Effector CD8-positive, alpha-beta T cell (primary cell): Measurements from ENCODE around the gene CD19.
"Not testable (repeated sequence)": the region's sequence is repeated elsewhere in the genome, so short reads cannot be mapped to it uniquely, and the experiment has no call there.

ENCODE experiments used
- DNase-seq: peaks from one replicate; lab custom pipeline; 2025; lab: John Stamatoyannopoulos, UW

The CD19 gene

GRCh38 chr16:28905800-28906372, 25.9 kb upstream of the CD19 start:
- no peak for DNase-seq

DNA sequence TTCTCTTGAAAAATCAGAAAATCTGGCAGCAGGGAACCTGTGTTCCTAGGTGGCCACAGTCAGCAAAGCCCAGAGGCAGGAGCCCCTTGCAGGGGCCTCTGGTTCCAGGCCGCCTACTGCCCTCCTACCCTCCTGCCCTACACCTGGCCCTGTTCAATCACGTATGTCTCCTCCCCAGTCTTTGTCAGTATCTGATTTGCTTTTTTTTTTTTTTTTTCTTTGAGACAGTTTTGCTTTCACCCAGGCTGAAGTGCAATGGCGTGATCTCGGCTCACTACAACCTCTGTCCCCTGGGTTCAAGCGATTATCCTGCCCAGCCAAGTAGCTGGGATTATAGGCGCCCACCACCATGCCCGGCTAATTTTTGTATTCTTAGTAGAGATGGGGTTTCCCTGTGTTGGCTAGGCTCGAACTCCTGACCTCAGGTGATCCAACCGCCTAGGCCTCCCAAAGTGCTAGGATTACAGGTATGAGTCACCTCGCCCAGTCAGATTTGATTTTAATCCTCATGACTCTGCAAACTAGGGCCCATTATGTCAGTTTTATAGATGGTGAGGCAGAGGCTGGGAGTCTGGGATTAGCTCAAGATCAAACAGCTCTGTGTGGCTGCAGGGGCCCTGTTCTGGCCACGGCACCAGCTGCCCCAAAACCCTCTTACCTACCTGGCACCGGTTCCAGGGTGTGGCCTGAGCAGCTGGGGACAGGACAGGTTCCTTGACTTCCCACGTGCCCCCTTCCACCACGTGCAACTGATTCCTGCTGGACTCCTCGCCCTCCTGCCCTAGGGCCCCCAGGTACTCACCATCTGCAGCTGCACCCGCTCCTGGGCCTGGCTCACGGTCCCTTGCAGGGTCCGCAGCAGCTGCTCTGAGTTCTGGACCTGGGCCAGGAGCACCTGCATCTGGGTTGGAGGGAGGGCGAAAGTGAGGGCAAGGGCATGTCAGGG, 21.4 kb upstream of the CD19 start:
- DNase-seq, result no peak

GRCh38 chr16:28912558-28912957, 19.2 kb upstream of the CD19 start:
- DNase-seq, result no peak

- no peak for DNase-seq
Observed at GRCh38 chr16:28913946-28914724, 17.6 kb upstream of the CD19 start.

GRCh38 chr16:28915181-28915580, 16.6 kb upstream of the CD19 start:
- DNase-seq, result no peak

- DNase-seq, result no peak
Observed at GRCh38 chr16:28917095-28917494, 14.7 kb upstream of the CD19 start.

DNA sequence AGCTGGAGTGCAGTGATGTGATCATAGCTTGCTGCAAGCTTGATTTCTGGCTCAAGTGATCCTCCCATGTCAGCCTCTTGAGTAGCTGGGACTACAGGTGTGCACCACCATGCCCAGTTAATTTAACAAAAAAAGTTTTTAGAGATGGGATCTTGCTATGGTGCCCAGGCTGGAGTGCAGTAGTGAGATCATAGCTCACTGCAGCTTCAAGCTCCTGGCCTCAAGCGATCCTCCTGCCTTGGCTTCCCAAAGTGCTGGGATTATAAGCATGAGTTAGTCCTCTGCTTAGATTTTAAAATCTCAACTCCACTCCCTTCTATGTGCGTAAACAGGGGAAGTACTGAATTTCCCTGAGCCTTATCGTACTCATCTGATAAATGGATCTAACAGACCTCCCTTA, 13.1 kb upstream of the CD19 start:
- DNase-seq, result no peak

DNA sequence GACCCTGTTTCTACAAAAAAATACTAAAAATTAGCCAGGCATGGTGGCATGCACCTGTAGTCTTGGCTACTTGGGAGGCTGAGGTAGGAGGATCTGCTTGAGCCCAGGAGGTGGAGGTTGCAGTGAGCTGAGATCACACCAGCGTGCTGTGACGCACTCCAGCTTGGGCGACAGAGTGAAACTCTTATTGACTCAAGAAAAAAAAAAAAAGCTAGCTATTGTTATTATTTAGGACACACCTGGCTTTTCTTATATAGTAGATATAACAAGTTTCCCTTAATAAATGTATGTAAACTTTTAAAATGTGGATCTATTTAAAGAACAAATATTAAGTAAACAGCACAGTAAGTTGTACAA, 8.6 kb upstream of the CD19 start:
- no peak for DNase-seq

DNA sequence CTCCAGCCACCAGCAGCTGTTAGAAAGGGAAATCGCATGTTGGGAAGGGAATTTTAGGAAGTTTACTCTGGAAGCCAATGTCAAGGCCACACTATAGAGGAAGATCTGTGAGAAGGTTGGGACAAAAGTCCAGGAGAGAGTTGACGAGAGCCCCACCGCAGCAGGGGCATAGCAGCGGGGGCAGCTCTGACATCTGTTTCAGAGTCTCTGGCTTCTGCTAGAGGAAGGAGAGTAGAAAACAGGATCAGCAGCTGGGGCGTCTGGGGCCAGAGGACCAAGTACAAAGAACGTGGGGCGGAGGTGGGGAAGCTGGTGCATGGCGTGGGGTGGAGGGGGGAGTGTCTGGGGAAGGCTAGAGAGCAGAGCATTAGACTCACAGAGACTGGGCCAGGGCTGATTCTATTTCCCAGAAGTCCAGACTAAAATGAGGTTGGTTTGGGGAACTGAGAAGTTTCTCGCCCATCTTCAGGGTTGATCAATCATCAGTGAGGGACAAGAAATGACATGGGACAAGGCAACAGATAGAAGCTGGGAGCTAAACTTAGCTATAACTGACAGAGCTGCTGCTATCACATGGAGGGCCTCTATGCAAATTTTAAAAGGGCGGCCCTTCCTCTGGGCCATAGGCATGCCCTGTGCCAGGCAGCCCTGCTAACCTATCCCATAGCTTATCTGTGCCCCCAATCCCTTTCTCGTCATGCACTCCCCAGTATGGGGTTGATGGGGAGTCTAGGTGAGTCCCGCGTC, 7.9 kb upstream of the CD19 start:
- no peak for DNase-seq

GRCh38 chr16:28924399-28924761, 7.4 kb upstream of the CD19 start:
- no peak for DNase-seq

GRCh38 chr16:28924762-28925385, 6.9 kb upstream of the CD19 start, which contains the start of gene RABEP2:
RABEP2 (minus strand) TSS chr16:28925238; CDS start chr16:28925163, 75 bp downstream.
- DNase-seq, result peak; percentile 93

DNA sequence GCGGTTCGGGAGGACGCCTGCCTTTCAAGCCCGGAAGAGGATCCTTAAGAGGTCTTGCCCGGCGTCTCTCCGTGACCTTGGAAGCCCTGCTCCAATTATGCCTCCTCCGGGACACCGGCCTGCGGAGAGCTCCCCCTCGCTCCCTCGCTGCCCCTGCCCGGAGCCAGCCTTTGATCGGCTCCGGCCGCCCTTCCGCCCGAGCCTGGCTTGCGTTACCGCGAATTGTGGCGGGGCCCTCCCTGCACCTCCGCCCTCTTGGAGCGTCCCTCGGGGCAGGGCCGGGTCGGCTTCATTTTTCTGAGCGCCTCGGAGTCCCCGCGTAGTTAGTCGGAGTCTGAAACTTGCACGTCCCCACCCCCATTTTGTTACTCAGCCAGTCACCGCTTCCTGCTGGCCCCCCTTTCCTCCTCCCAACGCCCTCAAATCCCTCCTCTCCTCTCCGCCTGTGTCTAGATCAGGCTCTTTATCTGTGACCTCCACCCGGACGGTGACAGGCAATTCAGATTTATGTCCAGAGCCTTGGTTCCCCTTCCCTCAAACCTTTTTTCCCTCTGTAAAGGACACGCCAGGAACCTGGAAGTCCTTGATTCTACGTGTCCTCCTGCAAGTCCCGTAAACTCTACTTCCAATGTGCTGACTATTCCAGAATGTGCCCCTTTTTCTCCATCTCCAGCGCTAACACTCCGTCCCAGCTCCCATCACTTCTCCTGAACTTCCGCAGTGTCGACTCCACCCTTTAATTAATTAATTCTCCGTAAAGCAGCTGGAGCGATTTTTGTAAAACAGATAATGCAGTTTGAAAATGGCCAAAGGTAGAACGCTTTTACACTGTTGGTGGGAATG, 6.2 kb upstream of the CD19 start:
- peak; percentile 59 for DNase-seq

GRCh38 chr16:28926284-28926683, 5.5 kb upstream of the CD19 start:
- DNase-seq, result not testable (repeated sequence)

DNA sequence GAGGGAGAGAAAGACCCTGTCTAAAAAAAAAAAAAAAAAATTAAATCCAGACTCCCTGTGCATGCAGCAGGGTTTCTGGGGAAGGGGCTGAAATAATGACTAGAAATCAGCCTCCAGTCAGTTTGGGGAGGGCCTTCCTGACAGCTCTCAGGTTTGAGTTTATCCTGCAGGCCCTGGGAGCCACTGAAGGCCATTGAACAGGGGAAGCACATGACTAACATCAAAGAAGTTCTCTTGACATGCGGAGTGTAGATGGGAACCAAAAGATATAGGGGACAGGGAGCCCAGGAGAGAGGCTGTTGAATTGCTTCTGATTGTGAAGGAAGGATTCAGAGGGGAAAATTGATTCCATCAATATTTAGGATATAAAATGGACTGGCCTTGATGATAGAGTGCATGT, 4.0 kb upstream of the CD19 start:
- no peak for DNase-seq

DNA sequence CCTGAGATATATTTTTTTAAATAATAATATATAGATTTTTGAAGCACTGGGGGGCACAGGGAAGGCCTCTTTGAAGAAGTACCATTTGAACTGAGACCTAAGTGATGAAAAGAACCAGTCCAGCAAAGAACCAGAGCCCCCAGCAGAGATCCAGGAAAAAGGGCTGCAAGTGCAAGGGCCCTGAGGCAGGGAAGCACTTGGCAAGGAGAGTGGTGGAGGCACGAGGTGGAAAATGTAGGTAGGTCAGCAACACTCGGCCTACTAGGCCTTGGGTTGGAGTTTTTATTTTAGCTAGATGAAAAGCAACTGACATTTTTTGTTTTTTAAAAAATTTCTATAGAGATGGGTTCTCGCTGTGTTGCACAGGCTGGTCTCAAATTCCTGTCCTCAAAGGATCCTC, 1.6 kb upstream of the CD19 start:
- DNase-seq, result no peak

- DNase-seq, result no peak
Observed at GRCh38 chr16:28930652-28931051, 1.1 kb upstream of the CD19 start.

GRCh38 chr16:28932339-28933141, 769 bp downstream of the CD19 start:
- no peak for DNase-seq

DNA sequence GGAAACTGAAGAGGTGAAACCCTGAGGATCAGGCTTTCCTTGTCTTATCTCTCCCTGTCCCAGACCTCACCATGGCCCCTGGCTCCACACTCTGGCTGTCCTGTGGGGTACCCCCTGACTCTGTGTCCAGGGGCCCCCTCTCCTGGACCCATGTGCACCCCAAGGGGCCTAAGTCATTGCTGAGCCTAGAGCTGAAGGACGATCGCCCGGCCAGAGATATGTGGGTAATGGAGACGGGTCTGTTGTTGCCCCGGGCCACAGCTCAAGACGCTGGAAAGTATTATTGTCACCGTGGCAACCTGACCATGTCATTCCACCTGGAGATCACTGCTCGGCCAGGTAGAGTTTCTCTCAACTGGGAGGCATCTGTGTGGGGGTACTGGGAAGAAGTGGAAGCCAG, 1.4 kb downstream of the CD19 start:
- no peak for DNase-seq

DNA sequence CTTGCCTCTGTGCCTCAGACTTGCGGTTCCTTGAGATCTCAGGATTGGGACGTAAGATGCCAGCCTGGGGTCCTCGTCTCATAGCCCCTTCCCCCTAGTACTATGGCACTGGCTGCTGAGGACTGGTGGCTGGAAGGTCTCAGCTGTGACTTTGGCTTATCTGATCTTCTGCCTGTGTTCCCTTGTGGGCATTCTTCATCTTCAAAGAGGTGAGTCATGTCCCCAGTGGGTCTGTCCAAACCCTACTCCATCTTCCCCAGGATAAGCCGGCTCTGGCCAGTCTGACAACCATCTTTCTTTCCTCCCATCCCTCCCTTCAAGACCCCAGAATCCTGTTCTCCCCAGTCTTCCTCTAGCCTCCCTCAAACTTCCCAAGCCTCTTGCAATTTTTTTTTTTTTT, 3.6 kb downstream of the CD19 start:
- no peak for DNase-seq
